GM19193 (cell line): ENCODE results near the gene FHDC1.

Source experiments
- POLR2A ChIP-seq: IDR thresholded peaks from 4 replicates; pipeline ENCODE4 v1.6.1; 2011; ENCODE audit not compliant: insufficient read depth, insufficient read length; ENCODE audit errors: extremely low read depth

The FHDC1 gene

GRCh38 chr4:152935631-152936445, at the start of gene FHDC1:
TSS of gene FHDC1 (plus strand) at chr4:152936323. CDS start at chr4:152943058, 6,735 bp downstream.
- TF ChIP-seq POLR2A, result no peak

DNA sequence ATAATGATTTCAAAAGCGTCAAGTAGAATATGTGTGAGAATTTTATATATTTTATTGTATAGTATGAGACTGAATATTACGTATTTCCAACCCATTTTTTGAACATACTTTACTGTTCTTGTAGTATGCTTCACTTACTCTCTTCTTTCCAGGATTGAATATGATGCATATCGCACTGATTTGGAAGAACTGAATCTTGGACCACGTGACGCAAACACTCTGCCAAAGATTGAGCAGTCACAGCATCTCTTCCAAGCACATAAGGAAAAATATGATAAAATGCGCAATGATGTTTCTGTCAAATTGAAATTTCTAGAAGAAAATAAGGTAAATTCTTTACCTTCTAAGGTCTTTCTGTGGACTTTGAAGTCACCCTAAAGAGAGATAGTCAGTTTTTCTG, 48.1 kb upstream of the FHDC1 start:
- no peak for TF ChIP-seq POLR2A

DNA sequence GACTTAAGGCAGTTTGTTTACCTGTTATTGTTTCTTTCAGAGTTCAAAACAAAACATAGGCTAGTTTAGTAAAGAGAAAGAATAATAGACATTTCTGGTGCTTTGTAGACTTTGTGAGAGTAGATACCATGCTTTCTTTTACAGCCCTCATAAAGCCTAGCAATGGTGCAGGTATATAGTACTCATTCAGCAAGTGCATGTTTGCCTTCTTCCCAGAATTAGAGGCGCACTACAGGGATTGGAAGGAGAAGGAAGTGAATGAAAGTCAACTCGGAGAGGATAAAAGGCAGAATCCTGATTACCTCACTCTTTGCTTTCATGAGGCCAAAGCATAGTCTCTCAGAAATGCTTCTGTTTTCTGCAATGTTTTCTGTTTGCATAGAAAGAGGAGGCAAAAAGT, 43.1 kb upstream of the FHDC1 start:
- TF ChIP-seq POLR2A, result no peak

DNA sequence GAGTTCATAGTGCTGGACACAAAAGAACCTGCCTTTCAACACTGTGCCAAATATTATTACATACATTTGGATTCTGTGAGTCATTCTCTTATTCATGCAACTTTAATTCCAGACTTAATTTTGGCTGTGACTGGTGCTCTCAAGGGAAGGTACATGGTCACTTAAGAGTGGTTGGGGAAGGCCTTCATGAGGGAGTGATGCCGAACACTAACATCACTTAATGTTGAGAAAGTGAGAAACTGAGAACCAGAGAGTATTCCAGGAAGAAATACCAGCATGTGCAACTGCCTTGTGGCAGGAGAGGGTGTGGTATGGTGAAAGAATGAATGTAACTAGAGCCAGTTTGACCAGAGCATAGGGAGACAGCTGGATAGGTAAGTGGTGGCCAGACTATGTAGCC, 41.5 kb upstream of the FHDC1 start:
- TF ChIP-seq POLR2A, result no peak

- no peak for TF ChIP-seq POLR2A
Measured at GRCh38 chr4:152896811-152897210, 39.3 kb upstream of the FHDC1 start.

- TF ChIP-seq POLR2A, result no peak
Measured at GRCh38 chr4:152898606-152899005, 37.5 kb upstream of the FHDC1 start.

- TF ChIP-seq POLR2A, result no peak
Measured at GRCh38 chr4:152900395-152900794, 35.7 kb upstream of the FHDC1 start.

DNA sequence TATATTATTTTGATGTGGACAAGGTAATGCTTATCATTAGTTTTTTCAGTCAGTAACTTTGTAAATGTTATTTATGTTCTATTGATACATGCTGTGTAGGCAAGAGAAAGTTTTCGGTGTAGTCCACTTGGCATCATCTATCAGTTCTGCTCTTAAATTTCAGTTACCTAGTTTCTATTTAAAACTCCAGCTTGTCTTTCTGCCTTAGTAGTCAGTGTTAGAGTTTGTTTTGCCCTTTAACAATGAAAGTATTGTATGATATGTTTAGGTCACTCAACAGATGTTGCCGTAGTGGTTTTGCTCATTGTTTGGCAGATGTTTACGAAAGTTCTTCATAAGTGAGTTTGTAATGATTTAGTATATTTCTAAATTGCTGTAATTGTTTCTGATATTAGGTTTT, 34.9 kb upstream of the FHDC1 start:
- no peak for TF ChIP-seq POLR2A

DNA sequence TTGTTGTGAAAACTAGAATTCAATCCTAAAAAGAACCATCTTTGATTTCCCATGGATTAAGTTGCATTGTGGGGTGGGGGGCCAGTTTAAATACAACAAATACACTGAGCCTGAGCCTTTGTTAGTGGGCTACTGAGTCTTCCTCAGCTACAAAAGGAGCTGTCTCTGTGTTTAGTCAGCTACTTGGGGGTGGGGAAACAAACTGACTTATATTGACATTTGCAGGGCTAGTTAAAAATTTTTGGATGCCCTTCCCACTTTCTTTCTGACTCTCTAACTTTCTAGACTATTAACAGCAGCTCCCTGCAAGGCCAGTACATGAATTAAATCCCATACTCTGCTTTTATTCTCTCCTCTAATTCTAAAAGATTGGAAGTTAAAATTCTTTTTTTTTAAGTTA, 32.5 kb upstream of the FHDC1 start:
- TF ChIP-seq POLR2A, result no peak

DNA sequence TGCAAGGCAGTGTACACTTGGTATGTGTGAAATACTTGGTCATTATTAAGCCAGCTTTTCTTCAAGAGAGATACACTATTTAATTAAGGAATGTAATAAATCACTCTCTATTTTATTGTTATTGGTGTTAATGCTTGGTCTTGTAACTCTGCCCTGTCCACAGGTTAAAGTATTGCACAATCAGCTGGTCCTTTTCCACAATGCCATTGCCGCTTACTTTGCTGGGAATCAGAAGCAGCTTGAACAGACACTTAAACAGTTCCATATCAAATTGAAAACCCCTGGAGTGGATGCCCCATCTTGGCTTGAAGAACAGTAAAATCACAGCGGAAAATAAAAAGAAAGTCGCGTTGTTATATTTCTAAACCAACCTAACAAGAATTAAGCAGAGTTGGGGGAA, 26.2 kb upstream of the FHDC1 start:
- no peak for TF ChIP-seq POLR2A

- no peak for TF ChIP-seq POLR2A
Measured at GRCh38 chr4:152910521-152910920, 25.6 kb upstream of the FHDC1 start.

- TF ChIP-seq POLR2A, result no peak
Measured at GRCh38 chr4:152917543-152918395, 18.4 kb upstream of the FHDC1 start.

DNA sequence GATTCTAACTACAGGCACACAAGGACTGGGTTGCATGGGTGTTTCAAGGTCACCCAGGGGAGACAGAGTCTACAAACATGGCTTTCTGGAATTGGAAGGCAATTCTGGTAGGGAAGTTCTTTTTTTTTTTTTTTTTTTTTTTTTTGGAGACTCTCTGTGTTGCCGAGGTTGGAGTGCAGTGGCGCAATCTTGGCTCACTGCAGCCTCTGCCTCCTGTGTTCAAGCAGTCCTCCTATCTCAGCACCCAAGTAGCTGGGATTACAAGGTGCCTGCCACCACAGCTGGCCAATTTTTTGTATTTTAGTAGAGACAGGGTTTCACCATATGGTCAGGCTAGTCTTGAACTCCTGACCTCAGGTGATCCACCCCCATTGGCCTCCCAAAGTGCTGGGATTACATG, 16.3 kb upstream of the FHDC1 start:
- TF ChIP-seq POLR2A, result no peak

- TF ChIP-seq POLR2A, result no peak
Measured at GRCh38 chr4:152920768-152921167, 15.4 kb upstream of the FHDC1 start.

GRCh38 chr4:152921284-152921683, 14.8 kb upstream of the FHDC1 start:
- no peak for TF ChIP-seq POLR2A

- TF ChIP-seq POLR2A, result no peak
Measured at GRCh38 chr4:152925851-152926250, 10.3 kb upstream of the FHDC1 start.
